ENCODE measurements around the gene PPM1B.

The PPM1B gene

DNA sequence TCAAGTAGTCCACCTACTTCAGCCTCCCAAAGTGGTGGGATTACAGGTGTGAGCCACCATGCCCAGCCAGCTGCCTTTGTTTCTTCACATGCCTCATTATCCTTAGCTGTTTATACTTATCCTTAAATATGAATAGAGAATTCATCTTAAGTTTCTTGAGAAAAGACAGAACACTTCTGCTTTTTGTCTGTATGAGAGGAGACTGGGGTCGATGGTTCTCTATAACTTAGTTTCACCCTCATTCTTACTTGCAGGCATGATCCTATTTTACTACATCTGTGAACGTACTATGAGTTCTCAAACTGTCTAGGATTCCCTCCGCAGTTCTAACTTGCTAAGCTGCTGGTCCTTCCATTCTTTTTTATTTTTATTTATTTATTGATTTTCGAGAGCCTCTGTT lies 20.4 kb downstream of the PPM1B start:
- Histone ChIP-seq H3K9me3 (no peaks in the 10 kb centered on the region), H3K27me3 (no peaks in the 10 kb centered on the region), H3K4me3 (ENCODE audit: low read depth in 1 of 2, low read length in 1 of 2) (no peak overlapping the region), H3K27ac (peak overlapping the region; percentile 71), H3K4me1 (ENCODE audit: control insufficient read depth in 1 of 2, insufficient read depth in 1 of 2, low read depth in 1 of 2, low read length in 1 of 2) (peaks cover 33 to 38% of the 10 kb centered on the region in 2 experiments), H3K36me3 (no peaks in the 10 kb centered on the region)
- TF ChIP-seq, protein P1, sequence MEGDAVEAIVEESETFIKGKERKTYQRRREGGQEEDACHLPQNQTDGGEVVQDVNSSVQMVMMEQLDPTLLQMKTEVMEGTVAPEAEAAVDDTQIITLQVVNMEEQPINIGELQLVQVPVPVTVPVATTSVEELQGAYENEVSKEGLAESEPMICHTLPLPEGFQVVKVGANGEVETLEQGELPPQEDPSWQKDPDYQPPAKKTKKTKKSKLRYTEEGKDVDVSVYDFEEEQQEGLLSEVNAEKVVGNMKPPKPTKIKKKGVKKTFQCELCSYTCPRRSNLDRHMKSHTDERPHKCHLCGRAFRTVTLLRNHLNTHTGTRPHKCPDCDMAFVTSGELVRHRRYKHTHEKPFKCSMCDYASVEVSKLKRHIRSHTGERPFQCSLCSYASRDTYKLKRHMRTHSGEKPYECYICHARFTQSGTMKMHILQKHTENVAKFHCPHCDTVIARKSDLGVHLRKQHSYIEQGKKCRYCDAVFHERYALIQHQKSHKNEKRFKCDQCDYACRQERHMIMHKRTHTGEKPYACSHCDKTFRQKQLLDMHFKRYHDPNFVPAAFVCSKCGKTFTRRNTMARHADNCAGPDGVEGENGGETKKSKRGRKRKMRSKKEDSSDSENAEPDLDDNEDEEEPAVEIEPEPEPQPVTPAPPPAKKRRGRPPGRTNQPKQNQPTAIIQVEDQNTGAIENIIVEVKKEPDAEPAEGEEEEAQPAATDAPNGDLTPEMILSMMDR (IDR thresholded peaks at IDR 0.05): no peak

DNA sequence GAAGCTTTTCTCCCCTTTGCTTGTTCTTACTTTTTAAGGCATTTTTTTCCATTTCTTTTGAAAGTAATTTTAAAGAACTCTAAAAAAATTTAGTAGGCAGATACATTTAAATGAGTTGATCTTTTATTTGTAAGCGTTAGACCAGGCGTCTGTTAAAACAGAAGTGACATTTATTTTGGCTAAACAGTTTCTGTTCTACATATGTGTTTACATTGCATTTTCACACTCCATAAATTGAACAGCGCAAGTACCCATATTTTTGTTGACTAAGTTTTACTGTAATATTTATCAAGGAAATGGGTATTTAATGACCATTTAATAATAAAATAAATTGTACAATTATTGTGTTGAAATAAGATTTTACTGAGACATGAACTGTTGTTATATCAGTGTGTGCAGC lies 21.9 kb downstream of the PPM1B start:
- no peaks in the 10 kb centered on the region for H3K36me3 ChIP-seq
- no peak overlapping the region for H3K4me3 ChIP-seq (ENCODE audit: low read depth in 1 of 2, low read length in 1 of 2)
- no peak overlapping the region for H3K27ac ChIP-seq
- no peaks in the 10 kb centered on the region for H3K27me3 ChIP-seq
- TF ChIP-seq, protein P1 (IDR thresholded peaks at IDR 0.05): no peak
- H3K4me1 ChIP-seq (ENCODE audit: control insufficient read depth in 1 of 2, insufficient read depth in 1 of 2, low read depth in 1 of 2, low read length in 1 of 2): peaks cover 32 to 35% of the 10 kb centered on the region in 2 experiments
- H3K9me3 ChIP-seq: no peaks in the 10 kb centered on the region

DNA sequence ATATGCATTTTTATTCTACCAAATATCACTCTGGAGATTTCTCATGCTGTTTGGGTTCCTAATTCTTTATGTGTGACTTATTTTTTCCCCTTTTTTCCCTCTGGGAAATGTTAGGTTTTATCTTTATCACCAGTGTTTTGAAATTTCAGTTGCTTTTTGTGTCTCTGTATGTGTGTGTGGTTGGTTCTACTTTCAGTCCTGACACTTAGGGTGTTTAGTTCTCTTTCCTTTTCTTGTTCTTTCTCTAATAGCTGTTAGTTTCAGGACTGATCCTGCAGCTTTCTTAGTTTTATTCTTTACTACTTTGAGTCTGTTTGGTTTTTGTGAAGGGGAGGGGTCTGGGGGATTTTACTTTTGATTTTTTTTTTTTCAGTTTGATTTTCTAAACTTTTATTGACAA lies 23.1 kb downstream of the PPM1B start:
- Histone ChIP-seq H3K27ac (no peak overlapping the region), H3K4me1 (ENCODE audit: control insufficient read depth in 1 of 2, insufficient read depth in 1 of 2, low read depth in 1 of 2, low read length in 1 of 2) (peaks cover 20 to 30% of the 10 kb centered on the region in 2 experiments), H3K9me3 (no peaks in the 10 kb centered on the region), H3K27me3 (no peaks in the 10 kb centered on the region), H3K36me3 (no peaks in the 10 kb centered on the region), H3K4me3 (ENCODE audit: low read depth in 1 of 2, low read length in 1 of 2) (no peak overlapping the region)
- TF ChIP-seq, protein P1 (IDR thresholded peaks at IDR 0.05): no peak

DNA sequence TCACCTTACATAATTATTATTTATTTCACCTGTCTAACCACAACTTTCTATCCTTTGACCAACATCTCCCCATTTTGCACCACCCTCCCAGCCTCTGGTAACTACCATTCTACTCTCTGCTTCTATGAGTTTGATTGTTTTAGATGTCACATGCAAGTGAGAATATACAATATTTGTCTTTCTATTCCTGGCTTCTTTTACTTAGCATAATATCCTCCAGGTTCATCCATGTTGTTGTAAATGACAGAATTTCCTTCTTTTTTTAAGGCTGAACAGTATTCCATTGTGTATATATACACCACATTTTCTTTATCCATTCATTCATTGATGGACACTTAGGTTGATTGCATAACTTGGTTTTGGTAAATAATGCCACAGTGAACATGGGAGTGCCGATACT lies 24.0 kb downstream of the PPM1B start:
- peaks cover 11 to 21% of the 10 kb centered on the region in 2 experiments for H3K4me1 ChIP-seq (ENCODE audit: control insufficient read depth in 1 of 2, insufficient read depth in 1 of 2, low read depth in 1 of 2, low read length in 1 of 2)
- no peak overlapping the region for H3K27ac ChIP-seq
- H3K4me3 ChIP-seq (ENCODE audit: low read depth in 1 of 2, low read length in 1 of 2): no peak overlapping the region
- no peaks in the 10 kb centered on the region for H3K36me3 ChIP-seq
- H3K9me3 ChIP-seq: no peaks in the 10 kb centered on the region
- H3K27me3 ChIP-seq: no peaks in the 10 kb centered on the region
- TF ChIP-seq, protein P1 (IDR thresholded peaks at IDR 0.05): no peak

DNA sequence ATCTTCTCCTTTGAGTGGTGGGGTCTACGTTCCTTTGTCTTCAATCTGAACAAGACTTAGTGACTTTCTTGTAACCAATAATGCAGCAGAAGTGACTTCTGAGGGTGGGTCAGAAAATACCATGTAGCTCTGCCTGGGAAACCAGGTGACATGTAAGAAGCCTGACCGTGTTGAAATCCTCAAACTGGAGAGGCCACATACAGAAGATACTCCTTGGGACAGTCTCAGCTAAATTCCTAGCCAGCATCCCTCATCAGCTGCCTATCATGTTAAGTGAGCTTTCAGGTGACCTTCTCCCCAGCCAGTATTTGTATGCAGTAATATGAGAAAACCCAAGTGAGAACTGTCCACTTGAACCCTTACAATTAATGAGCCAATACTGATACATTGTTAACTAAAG lies 27.0 kb downstream of the PPM1B start:
- Histone ChIP-seq H3K4me1 (ENCODE audit: control insufficient read depth in 1 of 2, insufficient read depth in 1 of 2, low read depth in 1 of 2, low read length in 1 of 2) (peaks cover 0 to 10% of the 10 kb centered on the region in 2 experiments), H3K4me3 (ENCODE audit: low read depth in 1 of 2, low read length in 1 of 2) (no peak overlapping the region), H3K9me3 (no peaks in the 10 kb centered on the region), H3K36me3 (no peaks in the 10 kb centered on the region), H3K27ac (peak overlapping the region; percentile 17), H3K27me3 (no peaks in the 10 kb centered on the region)
- TF ChIP-seq, protein P1 (IDR thresholded peaks at IDR 0.05): no peak

DNA sequence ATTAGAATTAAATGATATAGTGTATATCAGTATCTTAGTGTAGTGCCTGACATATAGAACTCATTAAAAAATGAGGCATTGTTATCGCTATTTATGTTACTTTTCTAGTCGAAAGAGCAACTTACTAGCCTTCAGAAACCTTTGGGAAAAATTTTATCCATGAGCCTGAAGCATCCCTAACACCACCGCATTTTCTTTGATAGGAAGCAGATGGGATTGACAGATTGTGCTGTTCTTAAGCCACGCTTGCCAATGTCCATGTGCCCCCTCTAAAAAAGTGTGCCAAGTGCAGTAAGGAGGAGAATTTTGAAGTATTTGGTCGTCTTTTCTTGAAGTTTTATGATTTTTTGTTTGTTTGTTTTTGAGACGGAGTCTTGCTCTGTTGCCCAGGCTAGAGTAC lies 29.1 kb downstream of the PPM1B start:
- H3K4me3 ChIP-seq (ENCODE audit: low read depth in 1 of 2, low read length in 1 of 2): no peak overlapping the region
- no peak overlapping the region for H3K27ac ChIP-seq
- TF ChIP-seq, protein P1 (IDR thresholded peaks at IDR 0.05): no peak
- H3K36me3 ChIP-seq: peaks cover 14% of the 10 kb centered on the region
- H3K27me3 ChIP-seq: no peaks in the 10 kb centered on the region
- no peaks in the 10 kb centered on the region for H3K9me3 ChIP-seq
- peaks cover 0 to 10% of the 10 kb centered on the region in 2 experiments for H3K4me1 ChIP-seq (ENCODE audit: control insufficient read depth in 1 of 2, insufficient read depth in 1 of 2, low read depth in 1 of 2, low read length in 1 of 2)

All from neutrophil (primary cell).